Tibial nerve (tissue), 4 donors: ENCODE results near the gene CDH4. TPM values are rescaled to one million over a fixed set of nuclear protein-coding genes. Genes with fewer than 3 reads are reported as not detected.

Experiments
- DNase-seq, 2 donors: peaks; one replicate each; pipeline ENCODE4 v3.0.0-alpha.2; 2019; ENCODE audit warnings: low spot score in 2 of 2
- H3K27ac ChIP-seq, 4 donors: fragments of 200-600 bp; sonication (generic) in 3 of 4; one replicate each; pipeline ENCODE4 v1.5.1; 2017 to 2019; ENCODE audit warnings: mild to moderate bottlenecking in 1 of 4
- H3K27me3 ChIP-seq, 2 donors: fragments of 200-600 bp; sonication (generic) in 1 of 2; one replicate each; pipeline versions ENCODE4 v1.5.1 to v1.6.0; 2017 to 2019
- H3K36me3 ChIP-seq, 3 donors: fragments of 200-600 bp; sonication (generic); one replicate each; pipeline ENCODE4 v1.5.1; 2018 to 2019
- H3K4me1 ChIP-seq, 4 donors: fragments of 200-600 bp; sonication (generic) in 3 of 4; one replicate each; pipeline ENCODE4 v1.5.1; 2017 to 2019
- H3K4me3 ChIP-seq, 4 donors: fragments of 200-600 bp; sonication (generic) in 3 of 4; one replicate each; pipeline ENCODE4 v1.5.1; 2017 to 2019; ENCODE audit warnings: mild to moderate bottlenecking in 1 of 4, moderate library complexity in 1 of 4
- H3K9me3 ChIP-seq, 4 donors: fragments of 200-600 bp; sonication (generic) in 3 of 4; one replicate each; pipeline ENCODE4 v1.5.1; 2017 to 2019
- CTCF ChIP-seq, 5 experiments: fragments of 200-600 bp in 3 of 5; fragments of 450-650 bp in 2 of 5; sonication (generic) in 3 of 5; IDR thresholded peaks; one replicate each; pipeline ENCODE4 v1.5.1; 2016 to 2019; ENCODE audit warnings: antibody characterized with exemption in 5 of 5, mild to moderate bottlenecking in 3 of 5, moderate library complexity in 2 of 5
- EP300 ChIP-seq, 2 donors: sonication (generic); formaldehyde crosslinking; IDR thresholded peaks; one replicate each; pipeline ENCODE4 v1.6.1; 2017; ENCODE audit warnings: antibody characterized with exemption in 2 of 2, mild to moderate bottlenecking in 1 of 2
- POLR2A ChIP-seq, 2 donors: fragments of 450-650 bp; IDR thresholded peaks; one replicate each; pipeline ENCODE4 v1.6.1; 2017; ENCODE audit warnings: antibody characterized with exemption in 2 of 2, mild to moderate bottlenecking in 2 of 2, moderate library complexity in 2 of 2
- WGBS, 2 donors: methylation state at CpG; one replicate each; pipeline ENCODE4 v1.1.5; 2018; 5-methylcytosine and 5-hydroxymethylcytosine counted together
- total RNA-seq, 4 donors: library from RNA; depleted of rRNA; stranded (reverse); fragments of >200 nt; gene quantifications; one replicate each; pipeline ENCODE4 v1.1.0, GENCODE V29; 2016

CDH4 gene
- total RNA-seq, 4 donors from 2014 or later = 0.78 to 2.3 (median 1.0) TPM

GRCh38 chr20:61366914-61367313 lies 114.9 kb downstream of the CDH4 start:
- Histone ChIP-seq H3K4me3 (no peak overlapping the region), H3K9me3 (peaks cover 0 to 15% (median 0%) of the 10 kb centered on the region in 4 donors), H3K27ac (no peak overlapping the region), H3K27me3 (no peaks in the 10 kb centered on the region), H3K36me3 (no peaks in the 10 kb centered on the region), H3K4me1 (no peaks in the 10 kb centered on the region)
- 71 to 80% methylated on average over 9 to 11 of the region's 11 CpGs for WGBS, 2 donors
- TF ChIP-seq POLR2A (IDR thresholded peaks at IDR 0.05) = no peak
- no peak for TF ChIP-seq EP300 (IDR thresholded peaks at IDR 0.05)
- no peak for TF ChIP-seq CTCF (IDR thresholded peaks at IDR 0.05)
- DNase-seq = no peak

GRCh38 chr20:61369731-61370520 lies 117.9 kb downstream of the CDH4 start:
- DNase-seq = no peak
- H3K4me3 ChIP-seq = no peak overlapping the region
- peaks cover 0 to 15% (median 0%) of the 10 kb centered on the region in 4 donors for H3K9me3 ChIP-seq
- 71 to 81% methylated on average over 7 to 13 of the region's 13 CpGs for WGBS, 2 donors
- H3K27ac ChIP-seq = no peak overlapping the region
- no peaks in the 10 kb centered on the region for H3K36me3 ChIP-seq
- TF ChIP-seq POLR2A (IDR thresholded peaks at IDR 0.05) (no peak), EP300 (IDR thresholded peaks at IDR 0.05) (no peak), CTCF (IDR thresholded peaks at IDR 0.05) (no peak)
- H3K4me1 ChIP-seq = no peaks in the 10 kb centered on the region
- H3K27me3 ChIP-seq = no peaks in the 10 kb centered on the region

- H3K27ac ChIP-seq = no peak overlapping the region
- 30 to 47% methylated on average over 20 of the region's 20 CpGs for WGBS, 2 donors
- no peaks in the 10 kb centered on the region for H3K4me1 ChIP-seq
- peaks cover 0 to 10% (median 0%) of the 10 kb centered on the region in 4 donors for H3K9me3 ChIP-seq
- TF ChIP-seq EP300 (IDR thresholded peaks at IDR 0.05) = no peak
- no peak for TF ChIP-seq CTCF (IDR thresholded peaks at IDR 0.05)
- TF ChIP-seq POLR2A (IDR thresholded peaks at IDR 0.05) = no peak
- no peaks in the 10 kb centered on the region for H3K27me3 ChIP-seq
- no peak overlapping the region for H3K4me3 ChIP-seq
- H3K36me3 ChIP-seq = no peaks in the 10 kb centered on the region
- no peak for DNase-seq
Observed at GRCh38 chr20:61370841-61371303, 118.8 kb downstream of the CDH4 start.

DNA sequence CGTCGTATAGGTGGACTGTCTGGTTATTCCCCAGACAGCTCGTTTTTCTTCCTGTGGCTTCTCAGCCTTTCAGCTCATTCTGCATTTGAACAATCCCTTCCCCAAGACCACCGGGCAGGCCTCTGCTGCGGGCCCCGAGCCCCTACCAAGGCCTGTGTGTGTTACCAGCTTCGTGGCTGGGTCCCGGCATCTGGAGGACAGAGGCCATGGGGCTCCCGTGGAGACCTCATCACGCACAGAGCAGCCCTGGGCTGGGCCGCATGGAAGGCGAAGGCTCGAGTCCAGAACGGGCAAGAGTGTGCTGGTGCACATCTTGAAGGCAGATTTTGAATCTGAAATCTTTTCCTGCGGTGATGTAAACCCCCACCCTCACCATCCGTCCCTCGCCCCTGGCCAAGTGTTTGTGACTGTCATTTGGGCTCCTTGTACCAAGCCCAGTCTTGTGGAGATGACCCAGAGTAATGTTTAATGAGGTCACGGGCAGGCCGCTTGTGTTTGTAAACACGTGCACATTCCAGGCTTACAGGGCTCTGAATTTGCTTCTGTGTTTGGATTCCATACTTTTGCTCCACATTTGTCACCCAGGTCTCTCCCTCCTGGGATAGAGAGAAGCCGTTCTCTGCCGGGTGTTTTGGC lies 119.6 kb downstream of the CDH4 start:
- no peak for DNase-seq
- WGBS, 2 donors = 68 to 78% methylated on average over 22 of the region's 22 CpGs
- no peaks in the 10 kb centered on the region for H3K36me3 ChIP-seq
- peaks cover 0 to 5% (median 0%) of the 10 kb centered on the region in 4 donors for H3K9me3 ChIP-seq
- TF ChIP-seq EP300 (IDR thresholded peaks at IDR 0.05) = no peak
- TF ChIP-seq POLR2A (IDR thresholded peaks at IDR 0.05) = no peak
- no peak for TF ChIP-seq CTCF (IDR thresholded peaks at IDR 0.05)
- H3K4me3 ChIP-seq = no peak overlapping the region
- H3K4me1 ChIP-seq = no peaks in the 10 kb centered on the region
- no peaks in the 10 kb centered on the region for H3K27me3 ChIP-seq
- H3K27ac ChIP-seq = no peak overlapping the region
